Muscle of arm (tissue), 12 donors: ENCODE results near the gene MAPK6. TPM values are rescaled to one million over a fixed set of nuclear protein-coding genes. Genes with fewer than 3 reads are reported as not detected.
"Not testable (repeated sequence)": the region's sequence is repeated elsewhere in the genome, so short reads cannot be mapped to it uniquely, and the experiment has no call there.

Source experiments
- DNase-seq: peaks from one replicate; pipeline ENCODE4 v3.0.0-alpha.2; 2013
- polyA plus RNA-seq, 12 donors: library from polyadenylated mRNA; unstranded; fragments of 120-200 nt; gene quantifications; one replicate each; pipeline ENCODE4 v1.2.1, GENCODE V29; 2013; ENCODE audit not compliant: insufficient read length in 12 of 12

The MAPK6 gene
- polyA plus RNA-seq, 12 donors, result 22.2 to 32.6 (median 30.7) TPM; not detected in 1

- peak; percentile 51 for DNase-seq
Observed at GRCh38 chr15:52078876-52079700, 60.1 kb downstream of the MAPK6 start.

DNA sequence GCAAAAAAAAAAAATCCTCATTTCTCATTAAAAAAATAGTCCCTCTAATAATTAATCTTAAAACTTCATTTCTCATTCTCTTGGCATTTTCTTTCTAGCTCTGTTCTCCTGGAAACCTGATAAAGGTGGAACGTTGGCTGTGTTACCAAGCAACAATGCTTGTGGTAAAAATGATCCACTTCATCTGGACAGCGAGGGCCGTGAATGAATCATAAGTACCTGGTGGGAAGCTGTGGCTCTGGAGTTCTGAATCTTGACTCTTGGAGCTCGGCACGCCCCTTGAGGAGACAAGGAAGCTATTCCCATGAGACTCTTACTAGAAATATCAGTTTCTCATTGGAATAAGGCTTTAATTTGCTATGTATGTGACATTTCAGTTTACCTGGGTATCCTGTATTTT is 61.0 kb downstream of the MAPK6 start:
- DNase-seq, result no peak

DNA sequence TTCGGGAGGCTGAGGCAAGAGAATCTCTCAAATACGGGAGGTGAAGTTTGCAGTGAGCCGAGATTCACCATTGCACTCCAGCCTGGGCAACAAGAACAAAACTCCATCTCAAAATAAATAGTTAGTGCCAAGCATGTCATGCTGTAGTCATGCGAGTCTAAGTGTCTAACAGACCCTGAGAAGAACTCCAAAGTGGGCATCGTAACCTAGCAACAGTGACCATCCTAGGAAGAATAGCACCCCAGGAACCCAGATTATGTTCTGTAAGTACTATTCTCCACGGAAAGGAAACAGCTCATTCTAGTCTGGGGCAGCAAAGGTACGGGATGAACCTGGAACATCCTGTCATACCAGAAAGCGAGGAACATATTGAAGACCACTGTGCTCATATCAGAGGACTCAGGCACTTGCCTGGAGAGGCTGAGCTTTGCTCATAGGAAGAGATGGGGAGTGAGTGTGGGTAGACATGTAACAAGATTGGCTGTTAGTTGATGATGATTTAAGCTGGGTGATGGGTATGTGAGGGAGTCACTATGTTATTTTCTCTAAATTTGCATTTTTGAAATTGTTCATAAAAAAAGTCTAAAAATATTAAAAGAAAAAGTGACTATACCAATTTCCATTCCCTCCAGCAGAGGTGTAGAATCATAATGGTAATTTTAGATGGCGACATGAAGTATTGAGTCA is 61.8 kb downstream of the MAPK6 start:
- no peak for DNase-seq

DNA sequence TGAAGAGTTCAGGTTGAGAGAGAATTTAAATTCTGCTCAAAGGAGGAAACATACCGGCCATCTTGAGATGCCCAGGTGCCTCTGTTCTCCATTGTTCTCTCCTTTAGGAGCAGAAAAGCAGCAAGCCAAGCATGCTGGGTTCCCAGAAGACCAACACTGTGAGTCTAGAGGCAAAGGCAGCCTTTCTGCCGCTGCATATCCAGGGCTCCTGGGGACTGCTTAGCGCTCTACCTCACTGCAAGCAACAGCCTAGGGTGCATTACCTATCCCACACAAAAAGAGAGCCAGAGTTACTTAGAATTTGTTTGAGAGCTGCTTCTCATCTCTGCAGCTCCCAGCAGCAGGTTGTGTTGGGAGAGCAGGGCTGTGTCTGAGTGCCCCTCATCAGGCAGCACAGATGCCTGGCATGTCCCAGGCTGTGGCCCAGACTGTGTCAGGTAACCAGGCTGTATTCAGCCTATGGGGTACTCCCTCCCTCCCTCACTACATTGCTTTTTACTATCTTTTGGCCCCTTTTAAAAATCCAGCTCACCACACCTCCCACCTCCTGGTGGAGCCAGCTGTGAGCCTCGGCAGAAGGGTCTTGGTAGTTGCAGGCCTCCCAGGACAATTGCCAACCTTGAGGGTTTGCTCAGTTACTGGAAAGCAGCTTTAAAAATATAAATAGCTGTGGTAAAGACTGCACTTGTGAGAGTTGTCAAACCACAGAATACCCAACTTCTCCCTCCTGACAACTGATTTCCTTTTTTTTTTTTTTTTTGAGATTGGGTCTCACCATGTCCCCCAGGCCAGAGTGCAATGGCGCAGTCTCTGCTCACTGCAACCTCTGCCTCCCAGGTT is 63.4 kb downstream of the MAPK6 start:
- DNase-seq, result no peak

GRCh38 chr15:52083037-52083359 is 64.0 kb downstream of the MAPK6 start:
- DNase-seq, result not testable (repeated sequence)

DNA sequence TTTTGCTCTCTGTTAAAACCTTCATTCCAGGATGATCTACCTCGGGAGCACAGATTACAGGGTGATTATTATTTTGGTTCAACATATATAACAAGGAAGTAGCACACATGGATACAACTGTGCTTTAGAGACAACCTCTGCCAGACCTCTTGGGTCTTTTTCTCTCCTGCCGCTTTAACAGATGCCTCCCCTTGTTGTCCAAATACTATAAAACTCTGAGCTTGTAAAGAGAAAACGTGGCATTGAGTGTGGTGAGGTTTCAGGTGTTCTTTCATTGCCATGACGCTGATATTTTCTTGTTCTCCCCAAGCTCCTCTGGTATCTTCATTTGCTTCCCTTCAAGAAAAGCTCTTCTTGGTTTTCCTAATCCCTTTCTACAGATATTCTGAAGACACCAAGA is 64.6 kb downstream of the MAPK6 start:
- DNase-seq, result no peak

- no peak for DNase-seq
Observed at GRCh38 chr15:52085299-52085698, 66.3 kb downstream of the MAPK6 start.

DNA sequence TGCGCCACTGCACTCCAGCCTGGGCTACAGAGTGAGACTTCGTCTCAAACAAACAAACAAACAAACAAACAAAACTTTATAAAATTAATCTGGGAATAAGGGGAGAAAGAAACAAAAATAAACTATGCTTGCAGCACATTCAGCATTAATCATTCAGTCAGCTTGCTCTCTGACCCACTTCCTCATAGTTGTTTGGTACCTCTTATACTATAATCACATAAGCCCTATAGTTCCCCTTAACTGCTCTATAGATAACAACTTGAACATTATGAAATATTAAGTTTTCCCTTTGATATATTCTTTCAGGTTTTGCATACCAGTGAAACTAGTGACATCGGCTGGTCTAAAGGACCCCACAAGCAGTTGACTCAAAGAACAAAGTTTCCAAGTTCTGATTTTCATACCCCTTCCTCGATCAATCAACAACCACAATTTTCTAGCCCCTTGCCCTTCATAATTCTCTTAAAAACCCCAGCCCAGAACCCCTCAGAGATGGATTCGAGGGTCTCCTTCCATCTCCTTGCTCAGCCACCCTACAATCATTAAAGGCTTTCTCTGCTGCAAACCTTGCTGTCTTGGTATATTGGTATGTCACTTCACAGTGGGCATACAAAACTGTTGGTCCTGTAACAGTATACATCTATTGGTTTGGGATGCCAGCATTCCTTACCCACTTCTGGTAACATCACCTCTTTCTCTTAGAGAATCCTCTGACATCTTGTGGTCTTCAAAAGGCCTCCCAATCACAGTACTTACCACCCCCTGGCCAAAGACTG is 67.2 kb downstream of the MAPK6 start:
- no peak for DNase-seq

GRCh38 chr15:52090193-52090592 is 71.2 kb downstream of the MAPK6 start:
- no peak for DNase-seq

- no peak for DNase-seq
Observed at GRCh38 chr15:52093167-52093538, 74.1 kb downstream of the MAPK6 start.

- DNase-seq, result no peak
Observed at GRCh38 chr15:52093539-52094510, 74.8 kb downstream of the MAPK6 start.

DNA sequence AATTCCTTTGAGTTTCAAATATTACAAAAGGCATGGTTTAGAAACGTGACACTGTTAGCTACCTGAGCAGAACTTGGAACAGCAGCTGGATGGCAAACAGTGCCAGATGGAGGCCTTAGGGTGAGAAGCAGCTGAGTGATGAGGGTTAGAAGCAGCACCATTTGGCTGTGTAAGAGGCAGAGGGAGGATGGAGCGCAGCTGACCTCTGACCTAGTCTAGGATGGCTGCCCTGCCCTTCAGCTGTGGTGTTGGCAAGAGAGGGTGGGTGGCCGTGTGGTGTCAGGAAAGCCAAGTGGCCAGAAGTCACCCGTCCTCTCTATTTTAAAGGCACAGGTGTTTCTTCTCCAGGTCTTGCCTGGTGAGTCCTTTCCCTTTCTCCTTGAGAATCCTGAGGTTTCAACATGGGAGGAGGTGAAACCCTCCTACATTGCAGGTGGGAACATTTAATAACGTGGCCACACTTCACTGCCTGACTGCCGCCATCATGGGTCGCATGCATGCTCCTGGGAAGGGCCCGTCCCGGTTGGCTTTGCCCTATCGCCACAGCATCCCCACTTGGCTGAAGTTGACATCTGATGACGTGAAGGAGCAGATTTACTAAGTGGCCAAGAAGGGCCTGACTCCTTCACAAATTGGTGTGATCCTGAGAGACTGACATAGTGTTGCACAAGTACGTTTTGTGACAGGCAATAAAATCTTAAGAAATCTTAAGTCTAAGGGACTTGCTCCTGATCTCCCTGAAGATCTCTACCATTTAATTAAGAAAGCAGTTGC is 76.0 kb downstream of the MAPK6 start:
- DNase-seq, result no peak

DNA sequence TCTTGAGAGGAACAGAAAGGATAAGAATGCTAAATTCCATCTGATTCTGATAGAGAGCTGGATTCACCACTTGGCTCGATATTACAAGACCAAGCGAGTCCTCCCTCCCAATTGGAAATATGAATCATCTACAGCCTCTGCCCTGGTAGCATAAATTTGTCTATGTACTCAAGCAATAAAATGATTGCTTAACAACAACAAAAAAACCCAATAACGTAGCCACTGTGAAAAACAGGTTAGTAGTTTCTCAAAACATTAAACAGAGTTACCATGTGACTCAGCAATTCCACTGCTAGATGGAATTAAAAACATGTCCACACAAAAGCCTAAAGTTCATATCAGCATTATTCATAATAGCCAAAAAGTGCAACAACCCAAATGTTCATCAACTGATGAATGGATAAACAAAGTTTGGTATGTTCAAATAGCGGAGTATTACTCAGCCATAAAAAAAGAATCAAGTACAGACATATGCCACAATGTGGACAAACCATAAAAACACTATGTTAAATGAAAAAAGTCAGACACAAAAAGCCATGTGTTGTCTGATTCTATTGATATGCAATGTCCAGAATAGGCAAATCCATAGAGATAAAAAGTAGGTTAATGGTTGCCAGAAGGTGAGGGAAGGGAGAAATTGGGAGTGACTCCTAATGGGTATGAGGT is 76.7 kb downstream of the MAPK6 start:
- DNase-seq, result no peak

DNA sequence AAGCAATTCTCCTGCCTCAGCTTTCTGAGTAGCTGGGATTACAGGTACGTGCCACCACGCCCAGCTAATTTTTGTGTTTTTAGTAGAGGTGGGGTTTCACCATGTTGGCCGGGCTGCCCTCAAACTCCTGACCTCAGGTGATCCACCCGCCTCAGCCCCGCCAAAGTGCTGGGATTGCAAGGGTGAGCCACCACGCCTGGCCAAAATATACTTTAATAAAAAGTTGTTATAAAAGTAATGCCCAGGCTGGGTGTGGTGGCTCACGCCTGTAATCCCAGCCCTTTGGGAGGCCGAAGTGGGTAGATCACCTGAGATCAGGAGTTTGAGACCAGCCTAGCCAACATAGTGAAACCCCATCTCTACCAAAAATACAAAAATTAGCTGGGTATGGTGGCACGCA is 77.5 kb downstream of the MAPK6 start:
- DNase-seq, result not testable (repeated sequence)

- DNase-seq, result no peak
Observed at GRCh38 chr15:52097180-52097579, 78.2 kb downstream of the MAPK6 start.

GRCh38 chr15:52098323-52098722 is 79.3 kb downstream of the MAPK6 start:
- DNase-seq, result no peak

DNA sequence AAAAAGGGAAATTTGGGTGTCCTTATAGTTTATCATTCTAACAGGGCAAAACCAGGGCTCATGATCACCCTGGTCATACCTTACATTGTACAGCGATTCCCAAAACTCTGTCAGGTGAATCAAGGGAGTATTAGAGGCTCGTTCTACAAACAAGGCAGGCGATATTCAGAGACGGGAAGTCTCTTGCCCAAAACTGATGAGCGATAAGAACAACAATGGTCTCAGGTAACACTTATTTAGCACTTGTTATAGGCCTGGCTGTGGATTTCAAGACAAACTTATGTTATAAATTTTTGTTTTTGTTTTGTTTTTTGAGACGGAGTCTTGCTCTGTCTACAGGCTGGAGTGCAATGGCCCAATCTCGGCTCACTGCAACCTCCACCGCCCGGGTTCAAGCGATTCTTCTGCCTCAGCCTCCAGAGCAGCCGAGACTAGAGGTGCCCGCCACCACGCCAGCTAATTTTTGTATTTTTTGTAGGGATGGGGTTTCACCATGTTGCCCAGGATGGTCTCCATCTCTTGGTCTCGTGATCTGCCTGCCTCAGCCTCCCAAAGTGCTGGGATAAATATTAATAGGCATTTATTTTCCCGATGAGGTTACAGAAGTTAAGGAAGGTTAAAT is 80.7 kb downstream of the MAPK6 start:
- no peak for DNase-seq

- no peak for DNase-seq
Observed at GRCh38 chr15:52100807-52101442, 81.9 kb downstream of the MAPK6 start.
